Midbrain (tissue), 1 donor: Measurements from ENCODE around the gene WDR54.
"Not testable (repeated sequence)": the region's sequence is repeated elsewhere in the genome, so short reads cannot be mapped to it uniquely, and the experiment has no call there.

Experiments used
- DNase-seq: peaks from one replicate; lab custom pipeline; 2025; lab: John Stamatoyannopoulos, UW

Gene WDR54

GRCh38 chr2:74407682-74408081, 13.8 kb upstream of the WDR54 start:
- no peak for DNase-seq

GRCh38 chr2:74413001-74413698, 8.4 kb upstream of the WDR54 start:
- DNase-seq, result no peak

- DNase-seq, result no peak
Observed at GRCh38 chr2:74414441-74414840, 7.1 kb upstream of the WDR54 start.

- peak; percentile 36 for DNase-seq
Observed at GRCh38 chr2:74414881-74415761, 6.4 kb upstream of the WDR54 start.

GRCh38 chr2:74415762-74416395, 5.7 kb upstream of the WDR54 start:
- no peak for DNase-seq

GRCh38 chr2:74416778-74417177, 4.8 kb upstream of the WDR54 start:
- no peak for DNase-seq

- no peak for DNase-seq
Observed at GRCh38 chr2:74417197-74417596, 4.3 kb upstream of the WDR54 start.

- DNase-seq, result no peak
Observed at GRCh38 chr2:74417763-74418162, 3.8 kb upstream of the WDR54 start.

GRCh38 chr2:74418312-74418711, 3.2 kb upstream of the WDR54 start:
- DNase-seq, result no peak

- DNase-seq, result no peak
Observed at GRCh38 chr2:74419345-74419744, 2.2 kb upstream of the WDR54 start.

GRCh38 chr2:74420006-74420405, 1.5 kb upstream of the WDR54 start:
- DNase-seq, result no peak

GRCh38 chr2:74420443-74421103, 957 bp upstream of the WDR54 start:
- not testable (repeated sequence) for DNase-seq

GRCh38 chr2:74423231-74424095, 1.9 kb downstream of the WDR54 start:
- DNase-seq, result no peak

GRCh38 chr2:74424139-74424992, 2.8 kb downstream of the WDR54 start:
- DNase-seq, result no peak

- DNase-seq, result no peak
Observed at GRCh38 chr2:74424995-74425406, 3.5 kb downstream of the WDR54 start.

- DNase-seq, result no peak
Observed at GRCh38 chr2:74425523-74425922, 4.0 kb downstream of the WDR54 start.

- DNase-seq, result no peak
Observed at GRCh38 chr2:74426181-74426758, 4.7 kb downstream of the WDR54 start.

- no peak for DNase-seq
Observed at GRCh38 chr2:74427551-74427950, 6.0 kb downstream of the WDR54 start.

- DNase-seq, result no peak
Observed at GRCh38 chr2:74428675-74429074, 7.1 kb downstream of the WDR54 start.
